ENCODE results near the gene PANX1.
"Not testable (repeated sequence)": the region's sequence is repeated elsewhere in the genome, so short reads cannot be mapped to it uniquely, and the experiment has no call there.

Gene PANX1

DNA sequence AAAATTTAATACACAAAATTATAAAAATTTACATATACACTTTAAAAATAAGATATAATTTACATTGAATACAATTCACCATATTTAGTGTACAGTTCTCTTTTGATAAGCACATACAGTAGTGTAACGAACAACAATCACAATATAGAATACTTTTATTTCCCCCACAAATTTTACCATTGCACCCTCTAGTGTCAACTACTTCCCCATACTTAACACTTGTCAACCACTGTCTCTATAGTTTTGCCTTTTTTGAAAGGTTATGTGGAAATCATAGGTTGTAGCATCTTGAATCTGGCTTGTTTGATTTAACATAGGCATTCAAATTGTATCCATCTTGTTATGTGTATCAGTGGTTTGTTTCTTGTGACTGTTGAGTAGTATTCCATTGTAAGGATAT is 21.3 kb upstream of the PANX1 start:
- Histone ChIP-seq H3K9me3 (ENCODE audit: control insufficient read depth in 2 of 2, low read length in 2 of 2) (no peaks in the 10 kb centered on the region), H3K27ac (ENCODE audit: low read depth in 2 of 2, low read length in 2 of 2) (no peak overlapping the region), H3K9ac (ENCODE audit: low read depth in 1 of 2, low read length in 2 of 2) (no peak overlapping the region), H3K4me3 (ENCODE audit: low read length in 2 of 2) (no peak overlapping the region), H3K27me3 (ENCODE audit: control insufficient read depth in 2 of 2, insufficient read depth in 2 of 2, low read length in 2 of 2) (no peaks in the 10 kb centered on the region), H3K36me3 (ENCODE audit: control insufficient read depth in 2 of 2, insufficient read depth in 2 of 2, low read length in 2 of 2) (no peaks in the 10 kb centered on the region), H3K4me1 (ENCODE audit: control insufficient read depth in 2 of 2, insufficient read depth in 2 of 2, low read length in 2 of 2) (no peaks in the 10 kb centered on the region)

DNA sequence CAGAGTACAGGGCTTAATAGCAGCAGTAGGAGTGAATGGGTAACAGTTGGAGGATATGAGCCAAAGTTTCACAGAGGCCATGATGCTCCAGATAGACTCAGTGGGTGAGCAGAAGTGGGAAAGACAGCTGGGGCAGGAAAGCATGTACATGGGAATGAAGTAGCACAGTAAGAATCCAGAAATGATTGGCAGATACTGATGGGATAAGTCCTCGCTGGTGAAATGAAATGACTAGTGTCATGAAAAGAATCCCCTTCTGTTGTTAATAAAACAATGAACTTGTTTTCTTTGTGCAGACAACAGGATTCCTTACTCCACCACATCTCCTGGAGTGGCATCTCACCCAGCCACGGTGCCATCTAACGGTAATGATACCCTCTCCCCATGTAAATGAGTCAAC is 17.4 kb upstream of the PANX1 start:
- Histone ChIP-seq H3K9ac (ENCODE audit: low read depth in 1 of 2, low read length in 2 of 2) (no peak overlapping the region), H3K27ac (ENCODE audit: low read depth in 2 of 2, low read length in 2 of 2) (no peak overlapping the region), H3K4me1 (ENCODE audit: control insufficient read depth in 2 of 2, insufficient read depth in 2 of 2, low read length in 2 of 2) (no peaks in the 10 kb centered on the region), H3K9me3 (ENCODE audit: control insufficient read depth in 2 of 2, low read length in 2 of 2) (no peaks in the 10 kb centered on the region), H3K36me3 (ENCODE audit: control insufficient read depth in 2 of 2, insufficient read depth in 2 of 2, low read length in 2 of 2) (no peaks in the 10 kb centered on the region), H3K27me3 (ENCODE audit: control insufficient read depth in 2 of 2, insufficient read depth in 2 of 2, low read length in 2 of 2) (no peaks in the 10 kb centered on the region), H3K4me3 (ENCODE audit: low read length in 2 of 2) (no peak overlapping the region)

DNA sequence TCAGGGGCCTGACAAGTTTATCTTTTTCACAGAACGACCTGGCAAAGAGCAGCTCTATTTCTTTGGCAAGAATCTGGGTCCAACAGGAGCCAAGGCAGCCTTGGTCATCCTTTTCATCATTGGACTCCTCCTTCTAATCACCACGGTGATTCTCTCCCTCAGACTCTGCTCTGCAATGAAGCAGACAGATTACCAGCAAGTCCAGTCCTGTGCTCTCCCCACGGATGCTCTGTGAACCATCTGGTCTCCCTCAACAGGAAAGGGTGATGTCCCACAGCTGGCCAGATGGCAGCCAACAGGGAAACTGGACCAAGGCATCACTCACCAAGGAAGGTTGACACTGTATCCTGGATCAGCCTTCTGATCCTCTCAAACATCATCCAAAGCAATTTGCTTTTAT is 17.0 kb upstream of the PANX1 start:
- H3K36me3 ChIP-seq (ENCODE audit: control insufficient read depth in 2 of 2, insufficient read depth in 2 of 2, low read length in 2 of 2): no peaks in the 10 kb centered on the region
- no peaks in the 10 kb centered on the region for H3K4me1 ChIP-seq (ENCODE audit: control insufficient read depth in 2 of 2, insufficient read depth in 2 of 2, low read length in 2 of 2)
- H3K27ac ChIP-seq (ENCODE audit: low read depth in 2 of 2, low read length in 2 of 2): no peak overlapping the region
- H3K4me3 ChIP-seq (ENCODE audit: low read length in 2 of 2): no peak overlapping the region
- no peaks in the 10 kb centered on the region for H3K9me3 ChIP-seq (ENCODE audit: control insufficient read depth in 2 of 2, low read length in 2 of 2)
- no peaks in the 10 kb centered on the region for H3K27me3 ChIP-seq (ENCODE audit: control insufficient read depth in 2 of 2, insufficient read depth in 2 of 2, low read length in 2 of 2)
- no peak overlapping the region for H3K9ac ChIP-seq (ENCODE audit: low read depth in 1 of 2, low read length in 2 of 2)

DNA sequence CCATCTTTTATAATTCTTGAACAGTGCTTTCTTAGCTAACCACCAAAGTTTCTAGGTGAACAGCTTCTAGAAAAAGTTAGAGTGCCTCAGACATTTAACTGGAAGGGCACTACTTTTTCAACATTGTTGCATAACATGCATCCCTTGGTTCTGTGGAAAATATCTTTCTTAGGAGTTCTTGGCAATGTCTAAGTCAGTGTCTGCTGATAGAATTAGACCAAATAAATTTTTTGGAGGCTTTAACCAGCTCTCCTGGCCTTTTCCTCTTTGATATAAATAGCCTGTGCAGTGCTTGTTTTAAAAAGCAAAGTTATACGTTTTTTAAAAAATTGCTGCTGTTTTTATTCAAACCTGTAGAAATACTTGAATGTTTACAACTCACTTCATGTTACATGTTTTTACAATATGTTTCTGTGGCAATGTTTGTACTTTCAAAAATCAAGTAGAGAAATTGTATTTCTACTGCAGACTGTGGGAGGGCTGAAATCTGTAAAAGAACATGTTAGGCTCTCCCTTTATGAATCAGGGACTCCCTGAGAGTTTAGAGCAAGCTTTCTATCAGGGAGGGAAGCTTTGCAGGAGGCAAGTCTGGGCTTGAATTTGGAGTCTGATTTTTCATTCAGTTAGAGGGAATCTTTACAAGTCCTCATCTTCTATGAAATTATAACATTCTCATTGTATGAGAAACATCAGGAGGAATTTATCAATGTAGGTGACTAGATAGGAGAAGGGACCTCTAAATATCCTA is 16.3 kb upstream of the PANX1 start:
- Histone ChIP-seq H3K9ac (ENCODE audit: low read depth in 1 of 2, low read length in 2 of 2) (no peak overlapping the region), H3K36me3 (ENCODE audit: control insufficient read depth in 2 of 2, insufficient read depth in 2 of 2, low read length in 2 of 2) (no peaks in the 10 kb centered on the region), H3K4me3 (ENCODE audit: low read length in 2 of 2) (no peak overlapping the region), H3K4me1 (ENCODE audit: control insufficient read depth in 2 of 2, insufficient read depth in 2 of 2, low read length in 2 of 2) (no peaks in the 10 kb centered on the region), H3K27ac (ENCODE audit: low read depth in 2 of 2, low read length in 2 of 2) (no peak overlapping the region), H3K27me3 (ENCODE audit: control insufficient read depth in 2 of 2, insufficient read depth in 2 of 2, low read length in 2 of 2) (no peaks in the 10 kb centered on the region), H3K9me3 (ENCODE audit: control insufficient read depth in 2 of 2, low read length in 2 of 2) (no peaks in the 10 kb centered on the region)

DNA sequence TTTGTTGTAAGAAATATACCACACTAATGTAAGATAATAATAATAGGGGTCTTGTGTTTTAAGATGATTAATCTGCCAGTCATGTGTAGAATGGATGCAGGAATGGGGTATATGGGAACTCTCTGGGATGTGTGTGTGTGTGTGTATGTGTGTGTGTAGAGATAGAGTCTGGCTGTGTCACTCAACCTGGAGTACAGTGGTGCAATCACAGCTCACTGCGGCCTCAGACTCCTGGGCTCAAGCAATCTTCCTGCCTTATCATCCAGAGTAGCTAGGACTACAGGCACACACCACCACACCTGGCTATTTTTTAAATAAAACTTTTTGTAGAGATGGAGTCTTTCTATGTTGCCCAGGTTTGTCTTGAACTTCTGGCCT is 11.5 kb upstream of the PANX1 start:
- H3K9me3 ChIP-seq (ENCODE audit: control insufficient read depth in 2 of 2, low read length in 2 of 2): no peaks in the 10 kb centered on the region
- H3K36me3 ChIP-seq (ENCODE audit: control insufficient read depth in 2 of 2, insufficient read depth in 2 of 2, low read length in 2 of 2): no peaks in the 10 kb centered on the region
- no peak overlapping the region for H3K9ac ChIP-seq (ENCODE audit: low read depth in 1 of 2, low read length in 2 of 2)
- no peaks in the 10 kb centered on the region for H3K27me3 ChIP-seq (ENCODE audit: control insufficient read depth in 2 of 2, insufficient read depth in 2 of 2, low read length in 2 of 2)
- H3K4me3 ChIP-seq (ENCODE audit: low read length in 2 of 2): no peak overlapping the region
- no peaks in the 10 kb centered on the region for H3K4me1 ChIP-seq (ENCODE audit: control insufficient read depth in 2 of 2, insufficient read depth in 2 of 2, low read length in 2 of 2)
- H3K27ac ChIP-seq (ENCODE audit: low read depth in 2 of 2, low read length in 2 of 2): no peak overlapping the region

DNA sequence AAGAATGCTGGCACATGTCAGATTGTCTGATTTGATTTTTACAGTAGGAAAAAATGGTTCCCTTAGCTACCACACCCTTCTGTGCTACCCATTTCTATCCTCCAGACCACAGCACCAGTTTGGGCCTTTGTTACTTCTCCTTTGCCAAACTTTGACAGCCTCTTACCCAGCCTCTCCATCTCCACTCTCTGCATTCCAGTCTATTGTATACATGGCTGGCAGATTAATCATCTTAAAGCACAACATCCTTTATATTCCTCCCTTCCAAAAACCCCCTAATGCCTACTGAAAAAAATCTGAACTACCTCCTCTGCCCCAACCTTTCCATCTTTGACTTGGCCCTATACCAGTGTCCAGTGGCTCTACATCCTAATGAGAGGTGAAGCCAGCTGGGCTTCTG is 10.8 kb upstream of the PANX1 start:
- Histone ChIP-seq H3K9ac (ENCODE audit: low read depth in 1 of 2, low read length in 2 of 2) (no peak overlapping the region), H3K4me1 (ENCODE audit: control insufficient read depth in 2 of 2, insufficient read depth in 2 of 2, low read length in 2 of 2) (no peaks in the 10 kb centered on the region), H3K27ac (ENCODE audit: low read depth in 2 of 2, low read length in 2 of 2) (no peak overlapping the region), H3K36me3 (ENCODE audit: control insufficient read depth in 2 of 2, insufficient read depth in 2 of 2, low read length in 2 of 2) (no peaks in the 10 kb centered on the region), H3K4me3 (ENCODE audit: low read length in 2 of 2) (no peak overlapping the region), H3K9me3 (ENCODE audit: control insufficient read depth in 2 of 2, low read length in 2 of 2) (no peaks in the 10 kb centered on the region), H3K27me3 (ENCODE audit: control insufficient read depth in 2 of 2, insufficient read depth in 2 of 2, low read length in 2 of 2) (no peaks in the 10 kb centered on the region)

DNA sequence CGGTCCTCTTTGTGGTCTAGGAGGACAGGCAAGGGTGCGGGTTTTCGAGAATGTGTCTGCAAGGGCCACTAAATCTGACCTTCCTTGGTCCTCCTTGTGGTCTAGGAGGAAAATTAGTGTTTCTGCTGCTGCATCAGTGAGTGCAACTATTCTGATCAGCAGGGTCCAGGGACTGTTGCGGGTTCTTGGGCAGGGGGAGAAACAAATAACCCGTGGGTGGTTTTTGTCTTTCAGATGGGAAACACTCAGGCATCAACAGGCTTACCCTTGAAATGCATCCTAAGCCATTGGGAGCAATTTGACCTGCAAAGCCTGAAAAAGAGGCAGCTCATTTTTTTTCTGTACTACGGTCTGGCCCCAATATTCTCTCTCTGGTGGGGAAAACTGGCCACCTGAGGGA is 9.0 kb upstream of the PANX1 start:
- not testable (repeated sequence) for H3K4me3 ChIP-seq (ENCODE audit: low read length in 2 of 2); H3K9me3 ChIP-seq (ENCODE audit: control insufficient read depth in 2 of 2, low read length in 2 of 2); H3K9ac ChIP-seq (ENCODE audit: low read depth in 1 of 2, low read length in 2 of 2); H3K27me3 ChIP-seq (ENCODE audit: control insufficient read depth in 2 of 2, insufficient read depth in 2 of 2, low read length in 2 of 2); H3K36me3 ChIP-seq (ENCODE audit: control insufficient read depth in 2 of 2, insufficient read depth in 2 of 2, low read length in 2 of 2); H3K27ac ChIP-seq (ENCODE audit: low read depth in 2 of 2, low read length in 2 of 2); H3K4me1 ChIP-seq (ENCODE audit: control insufficient read depth in 2 of 2, insufficient read depth in 2 of 2, low read length in 2 of 2)

DNA sequence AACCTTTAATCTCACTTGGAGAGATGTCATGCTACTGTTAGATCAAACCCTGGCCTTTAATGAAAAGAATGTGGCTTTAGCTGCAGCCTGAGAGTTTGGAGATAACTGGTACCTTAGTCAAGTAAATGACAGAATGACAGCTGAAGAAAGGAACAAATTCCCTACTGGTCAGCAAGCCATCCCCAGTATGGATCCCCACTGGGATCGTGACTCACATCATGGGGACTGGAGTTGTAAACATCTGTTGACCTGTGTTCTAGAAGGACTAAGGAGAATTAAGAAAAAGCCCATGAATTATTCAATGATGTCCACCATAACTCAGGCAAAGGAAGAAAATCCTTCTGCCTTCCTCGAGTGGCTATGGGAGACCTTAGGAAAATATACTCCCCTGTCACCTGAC is 8.1 kb upstream of the PANX1 start:
- H3K27me3 ChIP-seq (ENCODE audit: control insufficient read depth in 2 of 2, insufficient read depth in 2 of 2, low read length in 2 of 2); H3K9me3 ChIP-seq (ENCODE audit: control insufficient read depth in 2 of 2, low read length in 2 of 2); H3K4me1 ChIP-seq (ENCODE audit: control insufficient read depth in 2 of 2, insufficient read depth in 2 of 2, low read length in 2 of 2): not testable (repeated sequence)

DNA sequence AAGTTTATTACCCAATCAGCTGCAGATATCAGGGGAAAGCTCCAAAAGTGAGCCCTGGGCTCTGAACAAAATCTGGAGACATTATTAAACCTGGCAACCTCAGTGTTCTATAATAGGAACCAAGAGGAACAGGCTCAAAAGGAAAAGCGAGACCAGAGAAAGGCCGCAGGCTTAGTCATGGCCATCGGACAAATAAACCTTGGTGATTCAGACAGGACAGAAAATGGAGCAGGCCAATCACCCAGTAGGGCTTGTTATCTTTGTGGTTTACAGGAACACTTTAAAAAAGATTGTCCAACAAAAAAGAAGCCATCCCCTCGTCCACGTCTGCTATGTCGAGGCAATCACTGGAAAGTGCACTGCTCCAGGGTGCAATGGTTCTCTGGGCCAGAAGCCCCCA is 7.7 kb upstream of the PANX1 start:
- H3K9ac ChIP-seq (ENCODE audit: low read depth in 1 of 2, low read length in 2 of 2): no peak overlapping the region
- no peaks in the 10 kb centered on the region for H3K27me3 ChIP-seq (ENCODE audit: control insufficient read depth in 2 of 2, insufficient read depth in 2 of 2, low read length in 2 of 2)
- H3K27ac ChIP-seq (ENCODE audit: low read depth in 2 of 2, low read length in 2 of 2): no peak overlapping the region
- H3K36me3 ChIP-seq (ENCODE audit: control insufficient read depth in 2 of 2, insufficient read depth in 2 of 2, low read length in 2 of 2): no peaks in the 10 kb centered on the region
- H3K4me3 ChIP-seq (ENCODE audit: low read length in 2 of 2): no peak overlapping the region
- H3K4me1 ChIP-seq (ENCODE audit: control insufficient read depth in 2 of 2, insufficient read depth in 2 of 2, low read length in 2 of 2): no peaks in the 10 kb centered on the region
- H3K9me3 ChIP-seq (ENCODE audit: control insufficient read depth in 2 of 2, low read length in 2 of 2): no peaks in the 10 kb centered on the region

More for the DNA sequence above, 8.1 kb upstream of the PANX1 start:
- not testable (repeated sequence) for H3K27ac ChIP-seq (ENCODE audit: low read depth in 2 of 2, low read length in 2 of 2); H3K4me3 ChIP-seq (ENCODE audit: low read length in 2 of 2); H3K9ac ChIP-seq (ENCODE audit: low read depth in 1 of 2, low read length in 2 of 2); H3K36me3 ChIP-seq (ENCODE audit: control insufficient read depth in 2 of 2, insufficient read depth in 2 of 2, low read length in 2 of 2)

DNA sequence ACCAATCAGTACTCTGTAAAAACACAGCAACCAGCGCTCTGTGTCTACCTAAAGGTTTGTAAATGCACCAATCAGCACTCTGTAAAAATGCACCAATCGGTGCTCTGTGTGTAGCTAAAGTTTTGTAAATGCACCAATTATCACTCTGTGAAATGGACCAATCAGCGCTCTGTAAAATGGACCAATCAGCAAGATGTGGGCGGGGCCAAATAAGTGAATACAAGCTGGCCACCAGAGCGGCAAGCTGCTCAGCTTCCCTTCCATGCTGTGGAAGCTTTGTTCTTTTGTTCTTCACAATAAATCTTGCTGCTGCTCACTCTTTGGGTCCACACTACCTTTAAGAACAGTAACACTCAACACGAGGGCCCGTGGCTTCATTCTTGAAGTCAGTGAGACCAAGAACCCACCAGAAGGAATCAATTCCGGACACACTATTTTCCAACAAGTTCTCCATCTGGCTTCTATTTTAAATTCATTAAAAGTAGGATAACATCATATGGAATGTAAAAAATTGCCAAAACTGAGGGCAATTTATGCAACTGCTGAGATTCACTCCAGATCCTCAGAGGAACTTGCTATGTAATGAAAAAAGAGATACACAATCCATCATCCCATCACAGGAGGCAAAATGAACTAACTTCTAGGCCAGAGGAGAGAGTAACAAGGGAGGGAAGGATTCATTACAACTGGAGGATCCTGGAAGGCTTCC is 3.1 kb upstream of the PANX1 start:
- Histone ChIP-seq H3K27me3 (ENCODE audit: control insufficient read depth in 2 of 2, insufficient read depth in 2 of 2, low read length in 2 of 2) (no peaks in the 10 kb centered on the region), H3K36me3 (ENCODE audit: control insufficient read depth in 2 of 2, insufficient read depth in 2 of 2, low read length in 2 of 2) (no peaks in the 10 kb centered on the region), H3K4me3 (ENCODE audit: low read length in 2 of 2) (no peak overlapping the region), H3K9ac (ENCODE audit: low read depth in 1 of 2, low read length in 2 of 2) (no peak overlapping the region), H3K9me3 (ENCODE audit: control insufficient read depth in 2 of 2, low read length in 2 of 2) (no peaks in the 10 kb centered on the region), H3K4me1 (ENCODE audit: control insufficient read depth in 2 of 2, insufficient read depth in 2 of 2, low read length in 2 of 2) (peaks cover 12 to 18% of the 10 kb centered on the region in 2 donors), H3K27ac (ENCODE audit: low read depth in 2 of 2, low read length in 2 of 2) (no peak overlapping the region)

All from mucosa of rectum (tissue), 2 donors.